GM18951 (cell line): ENCODE results near the gene PNMA1.

Experiments
- POLR2A ChIP-seq: IDR thresholded peaks from 4 replicates; pipeline ENCODE4 v1.6.1; 2011; ENCODE audit warnings: mild to moderate bottlenecking; ENCODE audit not compliant: insufficient read length, insufficient read depth; ENCODE audit errors: extremely low read depth
- in situ Hi-C: fragments of 300-500 bp; cut with MboI; formaldehyde crosslinking; loops from one replicate; pipeline ENCODE4 v1.12.0; 2022; ENCODE audit warnings: low sequenced_read_pairs, mixed read lengths, inconsistent platforms; ENCODE audit not compliant: unreplicated experiment

Gene PNMA1

DNA sequence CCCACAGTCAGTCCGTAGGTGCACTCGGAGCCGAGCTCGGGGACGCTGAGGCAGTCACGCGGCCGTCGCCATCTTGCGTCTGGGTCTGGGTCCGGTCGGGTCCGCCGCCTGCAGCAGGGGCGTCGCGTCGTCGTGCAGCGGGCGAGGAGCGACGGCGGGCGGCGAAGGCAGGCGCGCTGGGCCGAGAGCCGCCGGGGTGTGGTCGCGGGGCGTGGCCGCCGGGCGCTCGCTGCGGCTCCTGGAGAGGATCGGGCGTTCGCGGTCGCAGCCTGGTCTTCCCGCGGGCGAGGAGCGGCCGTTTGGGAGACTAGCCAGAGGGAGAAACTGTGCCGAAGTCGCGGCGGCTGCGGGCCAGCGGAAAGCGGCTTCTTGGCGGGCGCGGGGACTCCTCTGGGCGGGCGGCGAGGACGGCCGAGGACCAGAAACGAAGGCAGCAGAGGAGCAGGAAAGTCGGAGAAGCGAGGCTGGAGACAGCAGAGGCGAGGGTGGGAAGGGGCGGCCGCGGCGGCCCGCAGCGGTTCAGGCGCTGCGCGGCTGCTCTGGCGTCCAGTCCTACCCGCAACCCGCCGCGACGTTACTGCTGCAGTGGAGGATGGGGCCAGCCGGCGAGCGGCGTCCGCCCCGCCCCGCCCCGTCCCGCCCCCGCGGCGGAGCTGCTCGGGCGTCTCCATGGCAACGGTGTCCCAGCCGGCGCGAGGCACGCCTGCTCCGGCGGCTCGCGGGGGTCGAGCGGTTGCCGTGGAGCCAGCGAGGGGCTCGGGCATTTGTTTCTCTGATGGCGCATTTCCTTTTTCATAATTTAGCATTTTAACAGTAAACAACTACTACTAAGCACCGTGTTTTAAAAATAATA, at the start of gene PNMA1:
Gene PNMA1 (minus strand): TSS at position 582 of the 853 bp plus-strand sequence. CDS start 745 bp downstream, outside the sequence.
- in situ Hi-C loops = no loop called here
- TF ChIP-seq POLR2A = peak; percentile 55

- in situ Hi-C loops = no loop called here
- no peak for TF ChIP-seq POLR2A
Observed at GRCh38 chr14:73763396-73763795, 49.2 kb upstream of the PNMA1 start.

DNA sequence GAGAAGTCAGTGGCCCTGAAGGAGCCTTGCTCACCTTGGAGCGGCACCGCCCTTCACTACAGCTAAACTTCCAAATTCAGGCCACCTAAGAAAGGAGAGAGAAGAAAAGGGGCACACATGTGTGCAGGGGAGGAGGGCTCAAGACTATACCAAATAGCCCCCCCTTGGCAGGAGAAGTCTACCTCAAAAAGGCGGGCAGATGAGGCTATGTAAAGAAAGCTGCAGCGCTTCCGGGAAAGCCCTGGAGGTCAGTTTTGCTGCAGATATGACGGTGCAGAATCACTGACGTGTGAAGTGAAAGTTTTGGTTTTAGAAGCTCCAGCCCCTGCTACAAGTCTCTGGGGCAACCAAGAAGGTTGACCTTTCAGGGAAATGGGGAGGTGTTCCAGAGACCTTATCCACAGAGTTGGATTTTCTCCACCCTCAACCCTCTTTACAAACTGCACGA, 48.2 kb upstream of the PNMA1 start:
- in situ Hi-C loops = no loop called here
- TF ChIP-seq POLR2A = peak; percentile 18

GRCh38 chr14:73761618-73762355, 47.6 kb upstream of the PNMA1 start:
- no peak for TF ChIP-seq POLR2A
- in situ Hi-C loops = no loop called here

- in situ Hi-C loops = no loop called here
- no peak for TF ChIP-seq POLR2A
Observed at GRCh38 chr14:73760598-73761586, 46.7 kb upstream of the PNMA1 start.

DNA sequence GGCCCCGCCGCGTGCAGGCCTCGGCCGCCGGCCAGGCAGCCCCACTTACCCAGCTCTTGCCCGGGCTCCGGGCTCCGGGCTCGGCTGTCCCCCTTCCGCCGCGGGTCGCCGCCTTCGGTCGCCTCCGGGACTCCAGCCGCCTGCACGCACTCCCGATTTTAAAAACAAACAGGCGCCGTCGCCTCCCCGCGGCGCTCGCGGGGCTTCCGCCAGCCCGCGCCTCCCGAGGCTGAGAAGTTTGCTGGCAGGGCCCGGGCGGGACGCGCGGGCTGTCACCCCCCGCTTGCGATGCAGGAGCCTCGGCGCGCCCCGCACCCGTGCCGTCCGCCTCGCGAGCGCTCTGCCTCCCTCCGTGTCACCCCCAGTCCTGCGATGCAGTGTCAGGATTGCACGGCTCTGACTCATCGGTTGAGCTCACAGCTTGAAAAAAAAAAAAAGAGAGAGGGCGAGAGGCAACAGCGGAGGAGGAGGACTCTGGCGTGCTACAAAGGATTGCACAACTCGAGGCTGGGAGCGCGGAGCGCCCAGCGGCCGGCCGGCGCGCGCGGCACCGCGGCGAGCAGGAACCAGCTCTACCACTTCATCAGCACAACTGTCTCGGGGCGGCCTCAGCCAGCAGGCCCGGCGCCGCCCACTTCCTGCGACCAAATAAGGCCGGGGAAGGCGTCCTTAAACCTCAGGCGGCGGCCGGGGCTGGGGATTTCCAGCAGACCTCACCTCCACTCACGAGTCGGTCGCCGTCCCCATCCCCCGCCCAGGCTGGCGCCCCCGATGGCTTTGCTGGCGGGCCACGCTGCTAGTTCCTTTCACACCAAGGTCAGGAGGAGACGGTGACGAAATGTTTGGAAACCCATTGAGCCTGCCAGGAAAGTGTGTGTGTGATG, 45.8 kb upstream of the PNMA1 start:
- in situ Hi-C loops = no loop called here
- peak; percentile 99 for TF ChIP-seq POLR2A

DNA sequence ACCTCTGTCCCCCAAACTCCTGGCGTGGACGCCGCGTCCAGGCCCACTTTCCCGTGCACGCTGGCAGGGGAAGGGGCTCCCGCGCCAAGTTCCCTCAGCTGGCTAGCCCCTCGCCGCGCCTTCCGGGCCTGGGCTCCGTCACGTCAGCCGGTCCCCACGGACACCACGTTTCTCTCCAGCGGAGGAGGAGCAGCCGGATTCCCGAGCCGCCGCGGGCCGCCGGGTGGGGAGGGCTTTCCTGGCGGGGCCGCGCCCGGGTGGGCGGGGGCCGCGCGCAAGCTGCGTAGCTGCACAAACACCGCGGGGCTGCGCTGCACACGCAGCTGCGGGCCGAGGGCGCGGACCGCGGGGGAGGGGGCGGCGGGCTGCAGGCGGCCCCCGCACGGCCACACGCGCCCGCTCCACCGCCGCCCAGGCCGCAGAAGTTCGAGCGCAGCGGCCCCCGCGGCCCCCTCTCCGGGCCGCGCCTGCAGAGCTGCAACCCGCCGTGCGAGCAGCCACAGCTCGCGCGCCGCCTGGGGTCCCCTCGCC, 45.1 kb upstream of the PNMA1 start:
- in situ Hi-C loops = no loop called here
- no peak for TF ChIP-seq POLR2A

DNA sequence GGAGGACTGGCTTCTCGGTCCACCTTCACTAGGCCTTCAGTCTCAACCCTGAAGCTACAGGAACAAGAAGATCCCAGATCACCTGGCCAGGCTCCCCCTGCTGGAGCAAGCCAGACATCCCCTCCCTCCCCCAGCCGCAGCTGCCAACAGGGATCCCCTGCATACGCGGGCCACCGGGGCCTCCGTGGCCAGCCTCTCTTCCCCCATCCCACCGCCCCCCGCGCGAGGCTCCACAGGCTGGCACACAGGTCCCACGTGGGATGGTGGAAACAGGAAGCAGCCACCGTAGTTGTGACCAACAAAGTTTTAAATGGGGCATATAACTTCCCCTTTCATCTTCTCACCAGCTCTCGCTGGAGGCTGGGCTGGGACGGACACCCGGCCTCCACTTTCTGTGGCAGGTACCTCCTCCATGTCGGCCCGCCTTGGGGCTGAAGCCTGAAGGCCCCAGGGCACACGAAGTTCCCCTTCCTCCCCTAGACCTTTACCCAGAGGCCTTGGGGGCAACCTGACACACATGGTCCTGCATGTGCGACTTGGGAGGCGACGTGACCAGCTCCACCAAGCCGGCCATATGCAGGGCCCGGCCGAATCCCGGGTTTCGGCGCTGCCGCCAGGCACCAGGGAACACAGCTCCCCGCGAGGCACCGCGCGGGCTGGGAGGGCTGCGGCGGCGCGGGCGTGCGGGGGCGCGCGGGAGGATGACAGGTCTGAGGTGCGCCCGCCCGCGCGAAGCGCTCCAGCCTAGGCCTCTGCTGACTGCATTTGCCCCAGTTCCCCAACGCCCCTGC, 44.4 kb upstream of the PNMA1 start:
- TF ChIP-seq POLR2A = peak; percentile 61
- in situ Hi-C loops = no loop called here

- TF ChIP-seq POLR2A = no peak
Observed at GRCh38 chr14:73757876-73758391, 43.8 kb upstream of the PNMA1 start.

GRCh38 chr14:73757381-73757780, 43.2 kb upstream of the PNMA1 start:
- no peak for TF ChIP-seq POLR2A
- in situ Hi-C loops = no loop called here

More at GRCh38 chr14:73757876-73758391, 43.8 kb upstream of the PNMA1 start:
- in situ Hi-C loops = no loop called here
